ENCODE measurements around the gene TMEM50A.
"Not testable (repeated sequence)": the region's sequence is repeated elsewhere in the genome, so short reads cannot be mapped to it uniquely, and the experiment has no call there.

The TMEM50A gene

DNA sequence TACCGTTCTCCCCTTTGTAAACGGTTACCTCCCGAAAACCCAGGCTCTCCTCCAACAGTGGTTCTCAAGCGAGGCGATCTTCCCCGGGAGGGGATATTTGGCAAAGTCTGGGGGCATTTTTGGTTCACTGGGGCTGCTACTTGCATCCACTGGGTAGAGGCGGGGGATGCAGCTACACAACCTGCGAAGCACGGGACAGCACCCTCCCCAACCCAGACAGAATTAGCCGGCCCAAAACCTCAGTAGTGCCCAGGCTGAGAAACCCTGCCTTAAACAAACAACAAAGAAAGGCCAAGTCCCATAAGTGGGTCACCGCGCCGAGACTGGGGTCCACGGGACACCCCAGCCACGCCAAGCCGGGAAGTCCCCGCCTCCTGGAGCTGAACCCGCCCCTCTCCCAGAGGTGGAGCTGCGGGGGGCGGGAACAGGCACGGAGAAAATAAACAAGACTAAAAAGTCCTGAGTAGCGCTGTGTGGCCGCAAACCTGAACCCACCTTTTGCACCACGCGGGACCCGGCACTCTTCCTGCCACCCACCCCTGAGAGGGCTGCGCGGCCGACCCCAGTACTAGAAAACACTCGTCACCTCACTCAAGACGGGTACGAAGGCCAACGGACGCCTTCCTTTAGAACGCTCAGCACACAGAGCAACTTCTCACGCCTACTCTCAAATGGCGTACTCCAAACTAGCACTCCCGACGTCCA, 499 bp upstream of the TMEM50A start:
- not testable (repeated sequence) for DNase-seq

DNA sequence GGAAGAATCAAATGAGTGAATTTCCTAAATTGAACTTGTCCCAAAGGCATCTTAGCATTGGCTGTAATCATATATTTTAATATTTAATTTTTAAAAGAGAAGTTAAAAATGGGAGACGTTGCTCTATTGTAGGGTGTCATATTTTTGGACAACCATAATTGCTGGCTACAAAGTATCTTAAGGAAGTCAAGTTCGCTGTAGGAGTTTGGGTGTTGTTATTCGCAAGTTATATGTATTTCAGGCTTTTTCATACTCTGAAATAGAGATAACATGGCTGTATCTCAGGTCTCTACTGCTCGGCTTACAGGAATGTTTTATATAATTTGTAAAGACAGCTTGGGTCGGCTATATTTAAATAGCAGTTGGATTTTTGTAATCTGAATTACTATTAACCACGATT, 852 bp downstream of the TMEM50A start:
- peak; percentile 51 for DNase-seq

GRCh38 chr1:25341746-25342145, 3.6 kb downstream of the TMEM50A start:
- DNase-seq = no peak

DNA sequence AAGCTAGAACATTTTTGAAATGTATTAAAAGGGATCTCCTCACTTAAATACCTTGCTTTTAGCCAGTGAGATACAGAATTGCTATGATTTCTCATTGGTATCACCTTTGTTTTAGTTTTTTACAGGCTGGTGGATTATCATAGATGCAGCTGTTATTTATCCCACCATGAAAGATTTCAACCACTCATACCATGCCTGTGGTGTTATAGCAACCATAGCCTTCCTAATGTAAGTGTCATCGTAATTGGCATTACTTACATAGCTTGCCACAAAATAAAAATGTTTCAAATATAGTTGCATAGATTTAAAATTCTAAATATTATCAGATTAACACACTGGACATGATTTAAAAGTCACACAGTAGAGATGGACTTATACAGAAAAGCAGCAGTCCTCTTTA, 4.7 kb downstream of the TMEM50A start:
- no peak for DNase-seq

- no peak for DNase-seq
These were observed 5.7 kb downstream of the TMEM50A start for GRCh38 chr1:25343872-25344271.

- DNase-seq = no peak
These were observed 9.4 kb downstream of the TMEM50A start for GRCh38 chr1:25347556-25347955.

DNA sequence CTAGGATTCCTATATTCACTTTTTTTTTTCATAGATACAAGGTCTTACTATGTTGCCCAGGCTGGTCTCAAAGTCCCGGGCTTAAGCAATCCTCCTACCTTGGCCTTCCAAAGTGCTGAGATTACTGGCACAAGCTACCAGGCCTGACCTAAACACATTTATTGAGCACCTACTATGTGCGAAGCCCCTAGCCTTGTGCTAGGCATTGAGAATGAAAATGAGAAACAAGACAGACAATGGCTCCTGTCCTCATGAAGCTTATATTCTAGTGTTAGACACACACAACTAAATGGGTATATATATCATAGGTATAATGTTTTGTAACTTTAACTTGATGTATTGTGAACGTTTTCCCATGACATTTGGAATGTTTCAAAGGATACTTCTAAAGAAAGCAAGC, 11.5 kb downstream of the TMEM50A start:
- no peak for DNase-seq

DNA sequence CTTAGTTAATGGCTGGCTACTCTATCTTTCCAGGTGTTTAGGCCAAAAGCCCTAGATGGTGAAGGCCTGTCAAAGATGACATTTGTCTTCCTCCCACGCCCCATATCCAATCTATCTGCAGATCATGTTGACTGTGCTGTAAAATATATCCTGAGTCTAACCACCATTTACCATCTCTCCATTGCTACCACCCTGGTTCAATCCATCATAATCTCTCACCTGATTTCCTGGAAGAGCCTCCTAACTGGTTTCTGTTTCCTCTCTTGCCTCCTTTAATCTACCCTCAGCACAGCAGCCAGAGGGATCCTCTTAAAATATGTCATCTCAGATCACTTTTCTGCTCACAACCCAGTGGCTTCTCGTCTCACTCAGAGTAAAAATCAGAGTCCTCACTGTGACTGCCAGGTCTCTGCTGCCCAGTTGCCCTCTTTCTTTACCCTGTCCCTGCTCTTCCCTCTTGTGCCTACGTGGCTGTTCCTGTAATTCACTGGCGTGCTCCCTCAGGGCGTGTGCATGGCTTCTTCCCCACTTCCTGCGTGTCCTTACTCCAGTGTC, 17.8 kb downstream of the TMEM50A start:
- DNase-seq = no peak

DNA sequence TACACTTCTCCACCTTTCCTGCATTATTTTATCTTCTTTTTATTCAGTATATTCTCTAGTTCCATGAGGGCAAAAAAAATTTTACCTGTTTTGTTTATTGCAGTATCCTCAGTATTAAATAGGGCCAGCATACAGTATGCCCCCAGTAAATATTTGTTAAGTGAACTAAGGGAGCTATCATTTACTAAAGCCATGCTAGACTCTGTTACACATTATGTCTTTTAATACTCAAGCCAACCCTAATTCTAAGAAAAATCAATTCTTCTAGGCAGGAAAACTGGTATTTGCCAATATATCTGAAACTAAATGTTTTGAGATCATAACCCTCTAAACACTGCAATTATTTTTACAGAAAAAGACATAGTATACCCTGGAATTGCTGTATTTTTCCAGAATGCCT, 18.3 kb downstream of the TMEM50A start:
- no peak for DNase-seq

DNA sequence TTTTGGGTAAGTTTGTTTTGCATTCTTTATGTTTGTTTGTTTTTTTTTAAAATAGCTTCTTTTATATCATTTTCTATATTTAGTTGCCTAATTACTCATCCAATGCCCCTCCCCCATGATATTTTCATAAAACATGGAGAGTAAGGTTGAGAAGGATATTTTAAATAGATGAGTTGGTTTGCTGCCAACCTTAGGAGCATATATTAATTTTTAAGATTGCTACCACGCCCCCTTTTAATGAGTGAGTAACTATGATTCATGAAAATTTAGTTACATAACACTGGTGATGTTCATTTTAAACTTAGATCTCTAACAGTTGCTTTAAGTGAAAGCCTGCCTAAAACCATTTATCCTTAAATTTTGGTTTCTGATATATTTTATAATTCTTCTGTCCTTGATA, 18.7 kb downstream of the TMEM50A start:
- DNase-seq = peak; percentile 16

DNA sequence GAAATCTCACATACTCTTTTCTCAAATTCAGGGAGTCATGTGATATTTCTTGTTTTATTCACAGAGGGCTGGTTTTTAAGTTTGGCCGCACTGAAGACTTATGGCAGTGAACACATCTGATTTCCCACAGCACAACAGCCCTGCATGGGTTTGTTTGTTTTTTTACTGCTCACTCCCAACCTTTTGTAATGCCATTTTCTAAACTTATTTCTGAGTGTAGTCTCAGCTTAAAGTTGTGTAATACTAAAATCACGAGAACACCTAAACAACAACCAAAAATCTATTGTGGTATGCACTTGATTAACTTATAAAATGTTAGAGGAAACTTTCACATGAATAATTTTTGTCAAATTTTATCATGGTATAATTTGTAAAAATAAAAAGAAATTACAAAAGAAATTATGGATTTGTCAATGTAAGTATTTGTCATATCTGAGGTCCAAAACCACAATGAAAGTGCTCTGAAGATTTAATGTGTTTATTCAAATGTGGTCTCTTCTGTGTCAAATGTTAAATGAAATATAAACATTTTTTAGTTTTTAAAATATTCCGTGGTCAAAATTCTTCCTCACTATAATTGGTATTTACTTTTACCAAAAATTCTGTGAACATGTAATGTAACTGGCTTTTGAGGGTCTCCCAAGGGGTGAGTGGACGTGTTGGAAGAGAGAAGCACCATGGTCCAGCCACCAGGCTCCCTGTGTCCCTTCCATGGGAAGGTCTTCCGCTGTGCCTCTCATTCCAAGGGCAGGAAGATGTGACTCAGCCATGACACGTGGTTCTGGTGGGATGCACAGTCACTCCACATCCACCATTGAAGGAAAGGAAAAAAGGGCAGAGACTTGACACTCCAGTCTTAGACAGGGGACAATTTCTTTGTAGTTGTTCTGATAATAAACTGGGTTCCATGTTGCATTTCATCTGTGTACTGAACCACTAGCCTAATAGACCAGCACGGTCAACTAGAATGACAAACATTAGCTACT, 22.8 kb downstream of the TMEM50A start:
- DNase-seq = no peak

DNA sequence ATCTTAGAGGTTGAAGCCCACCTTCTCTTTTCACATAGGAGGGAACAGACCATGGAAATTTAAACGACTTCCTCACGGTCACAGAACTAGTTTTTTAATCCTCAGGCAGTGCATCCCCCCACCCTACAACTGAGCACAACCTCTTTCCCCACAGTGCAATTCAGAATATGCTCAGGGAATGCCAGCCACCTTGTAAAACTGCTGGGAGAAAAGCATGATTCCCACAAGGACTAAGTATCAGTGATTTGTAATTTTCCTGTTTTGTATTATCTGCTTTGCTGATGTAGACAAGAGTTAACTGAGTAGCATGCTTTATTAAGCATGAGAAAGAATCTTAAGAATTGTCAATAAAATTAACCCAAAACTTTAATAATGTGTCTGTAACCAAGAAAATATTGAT, 23.8 kb downstream of the TMEM50A start:
- no peak for DNase-seq

- DNase-seq = not testable (repeated sequence)
These were observed 24.8 kb downstream of the TMEM50A start for GRCh38 chr1:25362634-25363559.

DNA sequence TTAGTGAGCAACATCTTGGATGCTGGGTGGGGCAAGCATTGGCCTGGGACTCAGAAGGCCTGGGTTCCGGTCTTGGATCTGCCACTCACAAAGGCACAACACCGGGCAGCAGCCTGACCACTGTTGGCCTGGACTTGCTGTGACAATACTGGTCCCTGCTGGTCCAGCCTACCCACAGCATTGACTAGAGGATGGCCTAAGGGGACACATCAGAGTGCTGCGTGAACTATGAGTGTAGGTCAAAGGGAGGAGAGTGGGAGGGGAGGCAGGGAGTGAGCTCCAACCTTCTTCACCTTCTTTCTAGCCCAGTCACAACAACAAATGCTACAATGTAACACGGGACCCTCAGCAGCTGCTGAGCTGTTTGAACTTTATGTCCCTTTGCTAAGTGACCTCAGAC, 31.1 kb downstream of the TMEM50A start:
- no peak for DNase-seq

GRCh38 chr1:25369691-25370271, 31.6 kb downstream of the TMEM50A start:
- DNase-seq = peak; percentile 30

- not testable (repeated sequence) for DNase-seq
These were observed 33.6 kb downstream of the TMEM50A start for GRCh38 chr1:25371757-25372156.

- DNase-seq = not testable (repeated sequence)
These were observed 40.2 kb downstream of the TMEM50A start for GRCh38 chr1:25378367-25378766.

DNA sequence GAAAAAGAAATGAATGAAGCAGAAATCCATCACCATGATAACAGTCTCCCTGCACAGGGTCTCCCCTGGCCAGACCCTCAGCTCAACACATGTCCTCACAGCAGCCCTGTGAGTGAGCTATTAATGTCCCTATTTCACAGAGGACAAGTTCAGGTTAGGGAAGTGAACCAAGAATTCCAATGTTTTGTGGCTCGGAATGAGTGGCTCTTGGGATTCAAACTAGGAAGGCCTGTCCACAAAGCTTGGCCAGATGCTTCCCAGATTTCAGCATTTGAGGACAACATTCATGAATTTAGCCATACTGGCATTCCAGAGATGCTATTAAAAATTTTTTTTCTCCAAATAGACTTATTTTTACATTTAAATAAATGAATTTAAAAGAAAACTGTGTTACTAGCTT, 44.4 kb downstream of the TMEM50A start:
- DNase-seq = not testable (repeated sequence)

DNA sequence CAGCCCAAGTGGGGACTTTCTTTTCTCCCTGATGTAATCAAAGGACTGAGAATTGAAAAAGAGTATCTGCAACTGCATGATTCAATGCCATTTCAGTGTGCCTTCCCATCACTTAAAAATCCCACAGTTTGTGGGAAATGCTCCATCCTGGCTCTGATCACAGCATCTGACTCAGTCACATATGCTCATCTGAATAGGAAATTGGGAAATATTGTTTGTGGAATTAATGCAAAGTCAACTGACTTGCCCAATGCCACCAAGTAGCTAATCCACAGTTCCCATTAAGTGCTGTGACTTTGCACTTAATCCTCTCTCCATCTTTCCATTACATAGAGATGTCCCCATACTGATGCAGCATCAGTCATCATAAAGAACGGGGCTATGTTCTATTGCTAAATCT, 45.0 kb downstream of the TMEM50A start:
- not testable (repeated sequence) for DNase-seq

GRCh38 chr1:25383875-25384274, 45.7 kb downstream of the TMEM50A start:
- DNase-seq = not testable (repeated sequence)

DNA sequence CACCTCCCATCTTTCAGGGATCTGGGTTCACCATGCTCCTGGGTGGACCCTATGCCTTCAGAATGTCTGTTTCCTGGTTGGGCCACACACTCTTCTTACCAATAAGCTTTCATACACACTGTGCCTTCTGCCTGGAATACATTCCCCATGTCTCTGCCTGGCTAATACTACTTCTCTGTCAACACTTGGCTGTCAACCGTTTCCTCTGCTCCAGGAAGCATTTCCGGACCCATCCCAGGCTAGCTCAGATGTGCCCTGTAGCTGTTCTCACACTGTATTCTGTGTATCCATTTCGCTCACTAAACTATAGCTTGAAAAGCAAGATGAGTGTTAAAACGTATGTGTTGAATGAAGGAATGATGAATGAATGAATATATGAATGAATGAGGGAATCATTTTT, 49.0 kb downstream of the TMEM50A start:
- not testable (repeated sequence) for DNase-seq

DNA sequence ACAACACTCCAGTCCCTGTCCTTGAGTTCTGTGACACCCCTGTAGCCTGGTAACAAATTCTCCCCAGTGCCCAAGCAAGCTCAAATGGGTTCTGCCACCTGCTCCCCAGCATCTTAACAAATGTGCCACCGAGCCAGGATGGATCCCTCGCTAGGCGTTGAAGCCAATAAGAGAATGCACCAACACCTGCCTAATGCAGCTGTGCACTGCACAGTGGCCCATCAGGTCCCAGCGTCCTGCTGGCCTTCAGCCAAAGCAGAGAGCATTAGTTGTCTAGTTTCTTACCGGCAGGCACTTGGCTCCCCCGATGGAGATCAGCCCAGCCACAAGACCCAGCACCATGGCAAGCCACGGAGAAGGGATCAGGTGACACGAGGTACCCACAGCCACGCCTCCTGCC, 50.6 kb downstream of the TMEM50A start:
- not testable (repeated sequence) for DNase-seq
